ENCODE data around the gene MKRN2. TPM values are rescaled to one million over a fixed set of nuclear protein-coding genes. Genes with fewer than 3 reads are reported as not detected.
A peak's percentile ranks its signal among the peaks of the same experiment; 100 is the strongest.
"Not testable (repeated sequence)": the region's sequence is repeated elsewhere in the genome, so short reads cannot be mapped to it uniquely, and the experiment has no call there.

MKRN2 gene
- total RNA-seq, 2 donors from 2014 or later = 24.6 to 27.5 TPM

DNA sequence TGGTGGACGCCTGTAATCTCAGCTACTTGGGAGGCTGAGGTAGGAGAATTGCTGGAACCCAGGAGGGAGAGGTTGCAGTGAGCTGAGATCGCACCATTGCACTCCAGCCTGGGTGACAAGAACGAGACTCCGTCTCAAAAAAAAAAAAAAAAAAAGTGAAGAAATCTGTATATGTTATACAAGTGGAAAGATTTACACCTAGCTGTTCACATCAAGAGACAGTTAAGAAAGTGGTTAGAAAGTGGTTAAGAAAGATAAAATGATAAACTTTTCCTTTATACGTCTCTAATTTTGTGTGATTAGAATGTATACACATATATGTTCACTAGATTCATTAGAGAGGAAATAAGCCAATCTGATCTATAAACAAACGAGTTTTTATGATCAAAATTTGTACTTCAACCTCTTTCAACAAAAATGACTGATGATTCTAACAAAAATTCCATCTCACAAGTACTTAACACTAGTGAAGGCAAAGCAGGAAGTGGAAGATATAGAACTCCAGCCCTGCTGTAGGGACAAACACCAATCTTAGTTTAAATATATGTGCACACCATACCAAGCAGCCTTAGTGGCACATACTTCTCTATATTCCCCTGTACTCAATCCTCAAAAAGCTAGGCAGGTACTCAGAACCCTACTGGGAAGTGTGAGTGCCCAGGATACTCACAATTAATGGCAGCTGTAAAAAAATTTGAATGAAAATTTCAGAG lies 55.8 kb downstream of the MKRN2 start:
- H3K4me1 Mint-ChIP-seq (ENCODE audit: low read depth in 2 of 2) = peaks cover 25 to 37% of the 10 kb centered on the region in 2 donors
- no peaks in the 10 kb centered on the region for H3K27me3 Mint-ChIP-seq
- peak overlapping the region; percentile 28 to 61 for H3K27ac Mint-ChIP-seq
- no peaks in the 10 kb centered on the region for H3K9me3 Mint-ChIP-seq
- no peak for ATAC-seq
- no peak overlapping the region for H3K4me3 Mint-ChIP-seq
- peaks cover 19% of the 10 kb centered on the region for H3K36me3 Mint-ChIP-seq
- DNase-seq (ENCODE audit: low spot score) = no peak

DNA sequence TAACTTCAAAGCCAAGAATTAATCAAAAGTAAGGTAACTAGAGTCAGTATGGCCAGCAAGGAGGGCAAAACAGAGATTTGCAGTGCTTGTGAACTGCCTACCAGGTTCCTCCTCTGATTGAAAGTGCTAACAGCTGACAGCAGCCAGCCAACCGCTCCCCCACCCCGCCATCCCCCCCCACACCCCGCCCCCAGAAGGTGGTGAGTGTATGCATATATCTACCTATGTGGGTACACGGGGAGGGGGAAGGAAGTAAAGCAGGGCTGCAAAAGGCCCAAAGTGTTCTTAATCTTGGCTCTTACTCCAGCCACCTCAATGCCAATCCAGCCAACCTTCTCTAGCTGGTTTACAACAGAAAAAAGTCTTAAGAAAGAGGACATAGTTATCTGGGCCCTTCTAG lies 56.4 kb downstream of the MKRN2 start:
- ATAC-seq = no peak
- H3K27me3 Mint-ChIP-seq = no peaks in the 10 kb centered on the region

DNA sequence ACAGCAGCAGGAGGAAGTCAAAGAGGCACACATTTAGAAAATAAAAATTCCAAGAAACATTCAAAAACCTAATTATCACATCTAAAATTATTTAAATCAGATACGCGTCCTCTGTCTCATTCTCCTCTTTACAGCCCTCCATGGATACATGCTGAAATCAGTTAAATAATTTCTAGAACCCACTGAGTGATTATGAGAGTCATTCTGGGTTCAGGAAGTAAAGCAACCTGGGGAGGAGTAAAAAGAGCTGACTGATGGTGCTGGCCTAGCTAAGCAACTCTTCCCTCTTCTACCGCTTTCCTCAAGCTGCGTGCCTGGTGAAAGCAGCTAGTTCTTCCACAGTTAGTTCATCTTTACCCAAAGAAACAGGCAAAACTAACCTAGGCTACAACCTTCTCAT lies 58.4 kb downstream of the MKRN2 start:
- H3K36me3 Mint-ChIP-seq = peaks cover 19% of the 10 kb centered on the region
- H3K27me3 Mint-ChIP-seq = no peaks in the 10 kb centered on the region
- H3K27ac Mint-ChIP-seq = peak overlapping the region in 1 of 2 donors; percentile 43
- DNase-seq (ENCODE audit: low spot score) (no peak), ATAC-seq (peak in 1 of 2 donors; percentile 54)
- H3K4me1 Mint-ChIP-seq (ENCODE audit: low read depth in 2 of 2) = peaks cover 24 to 37% of the 10 kb centered on the region in 2 donors
- no peak overlapping the region for H3K4me3 Mint-ChIP-seq
- H3K9me3 Mint-ChIP-seq = no peaks in the 10 kb centered on the region

More for the DNA sequence above, 56.4 kb downstream of the MKRN2 start:
- no peak overlapping the region for H3K4me3 Mint-ChIP-seq
- H3K9me3 Mint-ChIP-seq = no peaks in the 10 kb centered on the region
- peaks cover 25 to 37% of the 10 kb centered on the region in 2 donors for H3K4me1 Mint-ChIP-seq (ENCODE audit: low read depth in 2 of 2)
- DNase-seq (ENCODE audit: low spot score) = no peak
- peaks cover 24% of the 10 kb centered on the region for H3K36me3 Mint-ChIP-seq
- H3K27ac Mint-ChIP-seq = peak overlapping the region; percentile 28 to 80

DNA sequence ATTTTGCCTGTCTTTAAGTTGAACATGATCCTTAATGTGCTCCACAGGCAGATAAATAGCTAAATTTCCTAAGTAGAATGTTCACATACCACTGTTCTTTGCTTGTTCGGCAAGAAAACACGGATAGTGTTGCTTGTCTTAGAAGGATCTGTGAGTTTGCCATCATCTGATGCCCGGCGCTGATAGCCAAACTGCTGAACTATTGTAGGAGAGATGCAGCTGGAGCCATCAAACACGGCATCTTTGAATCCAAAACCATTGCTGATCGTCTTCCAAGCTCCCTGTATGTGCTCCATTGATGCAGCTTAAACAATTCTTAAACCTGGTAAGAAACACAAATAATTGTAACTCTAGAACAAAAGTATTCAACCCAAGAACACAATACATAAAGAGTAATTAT lies 61.5 kb downstream of the MKRN2 start:
- Mint-ChIP-seq H3K4me3 (no peak overlapping the region), H3K4me1 (ENCODE audit: low read depth in 2 of 2) (peaks cover 24 to 45% of the 10 kb centered on the region in 2 donors), H3K27me3 (no peaks in the 10 kb centered on the region), H3K36me3 (peaks cover 19% of the 10 kb centered on the region), H3K27ac (no peak overlapping the region), H3K9me3 (no peaks in the 10 kb centered on the region)
- ATAC-seq (no peak), DNase-seq (ENCODE audit: low spot score) (no peak)

DNA sequence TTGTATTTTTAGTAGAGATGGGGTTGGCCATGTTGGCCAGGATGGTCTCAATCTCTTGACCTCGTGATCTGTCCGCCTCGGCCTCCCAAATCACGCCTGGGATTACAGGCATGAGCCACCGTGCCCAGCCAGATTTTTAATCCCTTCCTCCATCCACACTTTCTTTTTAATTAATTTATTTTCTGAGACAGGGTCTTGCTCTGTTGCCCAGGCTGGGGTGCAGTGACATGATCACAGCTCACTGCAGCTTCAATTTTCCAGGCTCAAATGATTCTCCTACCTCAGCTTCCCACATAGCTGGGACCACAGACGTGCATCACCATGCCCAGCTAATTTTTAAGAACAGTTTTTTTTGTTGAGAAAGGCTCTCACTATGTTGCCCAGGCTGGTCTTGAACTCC lies 63.4 kb downstream of the MKRN2 start:
- Mint-ChIP-seq H3K36me3 (peaks cover 13% of the 10 kb centered on the region), H3K4me1 (ENCODE audit: low read depth in 2 of 2) (peaks cover 29 to 40% of the 10 kb centered on the region in 2 donors), H3K4me3 (no peak overlapping the region), H3K27me3 (no peaks in the 10 kb centered on the region), H3K27ac (no peak overlapping the region), H3K9me3 (no peaks in the 10 kb centered on the region)
- DNase-seq (ENCODE audit: low spot score) = no peak
- no peak for ATAC-seq

DNA sequence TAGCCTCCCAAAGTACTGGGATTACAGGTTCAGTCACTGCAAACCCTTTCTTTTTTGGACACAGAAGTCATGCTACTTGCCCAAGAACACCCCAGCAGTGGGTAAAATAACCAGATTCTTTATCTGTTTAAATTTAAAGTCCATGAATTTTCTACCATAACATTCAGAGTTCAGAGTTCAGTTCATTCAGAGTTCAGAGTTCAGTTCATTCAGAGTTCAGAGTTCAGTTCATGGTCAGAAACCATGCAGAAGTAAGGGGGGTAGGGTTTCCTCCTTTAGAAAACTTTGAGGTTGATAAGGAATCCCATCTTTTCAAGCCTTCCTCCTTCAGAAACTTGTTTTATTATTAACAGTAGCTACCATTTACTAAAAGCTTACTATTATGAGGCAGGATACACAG lies 63.8 kb downstream of the MKRN2 start:
- Mint-ChIP-seq H3K4me1 (ENCODE audit: low read depth in 2 of 2) (peaks cover 33 to 43% of the 10 kb centered on the region in 2 donors), H3K27me3 (no peaks in the 10 kb centered on the region), H3K9me3 (no peaks in the 10 kb centered on the region), H3K36me3 (peaks cover 13% of the 10 kb centered on the region), H3K27ac (no peak overlapping the region), H3K4me3 (no peak overlapping the region)
- no peak for ATAC-seq
- no peak for DNase-seq (ENCODE audit: low spot score)

DNA sequence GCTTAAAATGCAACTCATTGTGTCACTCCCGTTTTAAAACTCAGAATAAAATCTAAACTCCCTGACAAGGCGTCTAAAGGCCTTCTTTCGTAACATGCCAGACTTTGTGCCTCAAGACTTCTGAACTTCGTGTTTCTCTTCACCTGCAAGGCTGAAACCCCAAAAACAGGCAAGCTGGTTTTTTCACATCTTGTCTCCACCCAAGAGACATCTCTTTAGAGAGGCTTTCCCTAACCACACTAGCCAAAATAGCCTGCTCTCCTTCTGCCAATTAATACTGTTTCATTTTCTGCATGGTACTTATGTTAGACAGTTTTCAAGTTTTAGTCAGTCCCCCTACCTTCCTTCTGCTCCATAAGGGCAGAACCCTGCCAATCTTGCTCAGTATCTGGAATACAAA lies 65.4 kb downstream of the MKRN2 start:
- Mint-ChIP-seq H3K27ac (peak overlapping the region in 1 of 2 donors; percentile 38), H3K4me3 (no peak overlapping the region), H3K36me3 (peaks cover 6% of the 10 kb centered on the region), H3K27me3 (no peaks in the 10 kb centered on the region), H3K4me1 (ENCODE audit: low read depth in 2 of 2) (peaks cover 30 to 42% of the 10 kb centered on the region in 2 donors), H3K9me3 (no peaks in the 10 kb centered on the region)
- ATAC-seq (no peak), DNase-seq (ENCODE audit: low spot score) (no peak)

DNA sequence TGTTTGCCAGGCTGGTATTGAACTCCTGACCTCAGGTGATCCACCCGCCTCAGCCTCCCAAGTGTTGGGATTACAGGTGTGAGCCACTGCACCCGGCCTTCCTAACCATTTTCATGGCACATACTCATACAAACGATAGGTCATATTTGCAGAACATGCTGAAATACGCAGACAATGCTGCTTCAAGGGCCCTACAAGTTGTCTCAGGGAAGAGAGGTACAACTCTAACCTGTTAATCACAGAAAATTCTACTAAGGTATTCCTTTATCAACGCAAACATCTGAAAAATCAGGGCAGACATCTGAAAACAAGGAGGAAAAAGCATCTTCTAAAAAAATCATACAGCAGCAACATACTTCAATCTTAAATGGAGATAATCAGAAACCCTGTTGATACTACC lies 67.2 kb downstream of the MKRN2 start:
- Mint-ChIP-seq H3K27ac (peak overlapping the region in 1 of 2 donors; percentile 47), H3K4me1 (ENCODE audit: low read depth in 2 of 2) (peaks cover 27 to 46% of the 10 kb centered on the region in 2 donors), H3K4me3 (no peak overlapping the region)

DNA sequence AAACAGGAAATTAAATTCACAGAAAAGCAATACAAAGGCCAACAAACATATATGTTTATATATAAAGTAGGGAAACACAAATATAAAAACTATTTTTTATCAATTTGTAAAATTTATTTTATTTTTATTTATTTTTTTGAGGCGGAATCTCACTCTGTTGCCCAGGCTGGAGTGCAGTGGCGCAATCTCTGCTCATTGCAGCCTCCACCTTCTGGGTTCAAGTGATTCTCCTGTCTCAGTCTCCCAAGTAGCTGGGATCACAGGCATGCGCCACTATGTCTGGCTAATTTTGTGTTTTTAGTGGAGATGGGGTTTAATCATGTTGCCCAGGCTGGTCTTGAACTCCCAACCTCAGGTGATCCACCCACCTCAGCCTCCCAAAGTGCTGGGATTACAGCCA lies 68.1 kb downstream of the MKRN2 start:
- Mint-ChIP-seq H3K4me3 (peak overlapping the region; percentile 56), H3K27ac (peak overlapping the region in 1 of 2 donors; percentile 80), H3K4me1 (ENCODE audit: low read depth in 2 of 2) (peaks cover 30 to 52% of the 10 kb centered on the region in 2 donors)
- H3K9me3 Mint-ChIP-seq; DNase-seq (ENCODE audit: low spot score); H3K36me3 Mint-ChIP-seq; ATAC-seq; H3K27me3 Mint-ChIP-seq: not testable (repeated sequence)

More for the DNA sequence above, 67.2 kb downstream of the MKRN2 start:
- no peaks in the 10 kb centered on the region for H3K36me3 Mint-ChIP-seq
- no peaks in the 10 kb centered on the region for H3K9me3 Mint-ChIP-seq
- ATAC-seq (no peak), DNase-seq (ENCODE audit: low spot score) (no peak)
- no peaks in the 10 kb centered on the region for H3K27me3 Mint-ChIP-seq

DNA sequence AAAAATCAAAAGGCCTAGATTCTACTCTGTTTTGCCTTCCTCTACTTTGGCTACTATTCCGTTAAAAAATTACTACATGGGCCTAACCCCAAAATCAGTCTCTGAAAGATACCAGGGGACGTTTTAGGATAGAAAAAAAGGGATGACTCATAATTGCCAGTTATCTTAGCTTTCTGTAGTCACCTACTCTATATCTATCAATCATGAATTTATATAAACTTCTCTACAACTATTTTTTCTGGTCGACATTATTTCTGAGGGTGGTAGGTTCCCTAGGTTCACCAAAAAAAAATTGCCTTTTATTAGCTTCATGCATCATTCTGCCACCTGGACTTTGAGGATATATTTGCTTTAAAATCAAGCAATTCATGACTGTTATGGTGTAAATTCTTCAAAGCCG lies 70.5 kb downstream of the MKRN2 start:
- no peak for ATAC-seq
- no peak for DNase-seq (ENCODE audit: low spot score)
- no peaks in the 10 kb centered on the region for H3K27me3 Mint-ChIP-seq
- H3K9me3 Mint-ChIP-seq = no peaks in the 10 kb centered on the region
- H3K4me3 Mint-ChIP-seq = no peak overlapping the region
- no peaks in the 10 kb centered on the region for H3K36me3 Mint-ChIP-seq
- H3K27ac Mint-ChIP-seq = peak overlapping the region in 1 of 2 donors; percentile 56
- peaks cover 30 to 41% of the 10 kb centered on the region in 2 donors for H3K4me1 Mint-ChIP-seq (ENCODE audit: low read depth in 2 of 2)

DNA sequence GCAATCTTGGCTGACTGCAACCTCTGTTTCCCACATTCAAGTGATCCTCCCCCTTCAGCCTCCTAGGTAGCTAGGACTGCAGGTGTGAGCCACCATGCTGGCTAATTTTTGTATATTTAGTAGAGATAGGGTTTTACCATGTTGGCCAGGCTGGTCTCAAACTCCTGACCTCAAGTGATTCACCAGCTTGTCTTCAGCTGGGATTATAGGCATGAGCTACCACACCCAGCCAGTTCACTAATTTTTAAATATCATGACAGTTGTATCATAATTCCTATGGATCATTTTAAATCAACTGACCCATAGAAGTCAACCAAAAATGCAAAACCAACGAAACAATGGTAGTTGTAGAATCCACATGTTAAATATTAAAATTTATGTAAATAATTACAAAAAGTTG lies 71.9 kb downstream of the MKRN2 start:
- Mint-ChIP-seq H3K9me3 (no peaks in the 10 kb centered on the region), H3K27ac (no peak overlapping the region), H3K4me1 (ENCODE audit: low read depth in 2 of 2) (peaks cover 28 to 42% of the 10 kb centered on the region in 2 donors), H3K36me3 (no peaks in the 10 kb centered on the region), H3K27me3 (no peaks in the 10 kb centered on the region), H3K4me3 (no peak overlapping the region)
- DNase-seq (ENCODE audit: low spot score) (no peak), ATAC-seq (no peak)

DNA sequence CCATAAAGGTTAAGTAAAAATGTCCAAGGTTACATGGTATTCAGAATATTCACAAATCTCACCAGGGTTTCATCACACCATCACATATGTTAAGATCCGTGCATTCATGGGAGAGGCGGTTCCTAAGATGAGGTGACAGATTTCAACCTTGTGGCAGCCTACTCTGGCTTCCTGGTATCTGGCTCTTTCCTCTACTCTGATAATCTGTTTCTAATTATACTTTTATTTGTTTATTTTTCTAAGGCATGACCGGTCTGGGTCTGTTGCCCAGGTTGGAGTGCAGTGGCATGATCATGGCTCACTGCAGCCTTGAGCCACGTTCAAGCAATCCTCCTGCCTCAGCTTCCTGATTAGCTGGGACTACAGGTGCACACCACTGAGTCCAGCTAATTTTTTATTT lies 72.7 kb downstream of the MKRN2 start:
- H3K27ac Mint-ChIP-seq = no peak overlapping the region
- no peak overlapping the region for H3K4me3 Mint-ChIP-seq
- no peaks in the 10 kb centered on the region for H3K9me3 Mint-ChIP-seq
- no peaks in the 10 kb centered on the region for H3K36me3 Mint-ChIP-seq
- no peak for ATAC-seq
- no peak for DNase-seq (ENCODE audit: low spot score)
- no peaks in the 10 kb centered on the region for H3K27me3 Mint-ChIP-seq
- peaks cover 23 to 35% of the 10 kb centered on the region in 2 donors for H3K4me1 Mint-ChIP-seq (ENCODE audit: low read depth in 2 of 2)

DNA sequence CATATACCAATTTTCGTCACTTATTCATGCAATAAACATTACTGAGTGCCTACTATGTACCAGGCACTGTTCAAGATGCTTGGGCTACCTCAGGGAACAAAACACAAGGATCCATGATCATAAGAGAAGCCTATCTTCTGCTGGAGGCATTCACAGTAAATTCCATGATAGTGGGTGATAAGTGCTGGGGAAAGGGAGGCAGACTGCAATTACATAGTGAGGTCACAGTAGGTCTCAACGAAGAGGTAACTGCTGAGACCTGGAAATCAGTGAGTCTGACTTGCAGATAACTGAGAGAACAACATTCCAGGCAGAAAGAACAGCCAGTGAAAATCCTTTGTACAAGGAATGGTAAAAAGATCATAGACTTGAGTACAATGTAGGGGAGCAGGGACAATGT lies 73.4 kb downstream of the MKRN2 start:
- no peak for DNase-seq (ENCODE audit: low spot score)
- no peaks in the 10 kb centered on the region for H3K36me3 Mint-ChIP-seq
- H3K27ac Mint-ChIP-seq = peak overlapping the region in 1 of 2 donors; percentile 19
- no peak for ATAC-seq
- H3K4me1 Mint-ChIP-seq (ENCODE audit: low read depth in 2 of 2) = peaks cover 20 to 33% of the 10 kb centered on the region in 2 donors
- no peaks in the 10 kb centered on the region for H3K27me3 Mint-ChIP-seq
- no peak overlapping the region for H3K4me3 Mint-ChIP-seq
- no peaks in the 10 kb centered on the region for H3K9me3 Mint-ChIP-seq

DNA sequence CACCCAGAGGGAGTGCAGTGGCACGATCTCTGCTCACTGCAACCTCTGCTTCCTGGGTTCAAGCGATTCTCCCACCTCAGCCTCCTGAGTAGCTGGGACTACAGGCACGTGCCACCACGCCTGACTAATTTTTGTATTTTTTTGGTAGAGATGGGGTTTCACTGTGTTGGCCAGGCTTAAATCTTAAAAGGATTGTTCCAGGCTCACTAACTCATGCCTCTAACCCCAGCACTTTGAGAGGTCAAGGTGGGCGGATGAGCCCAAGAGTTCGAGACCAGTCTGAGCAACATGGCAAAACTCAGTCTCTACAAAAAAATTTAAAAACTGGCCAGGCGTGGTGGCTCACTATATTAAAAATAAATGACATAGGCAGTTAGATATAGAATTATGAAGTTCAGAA lies 74.0 kb downstream of the MKRN2 start:
- not testable (repeated sequence) for H3K36me3 Mint-ChIP-seq; H3K27ac Mint-ChIP-seq; H3K4me3 Mint-ChIP-seq; H3K9me3 Mint-ChIP-seq; ATAC-seq; DNase-seq (ENCODE audit: low spot score); H3K27me3 Mint-ChIP-seq
- H3K4me1 Mint-ChIP-seq (ENCODE audit: low read depth in 2 of 2) = peaks cover 15 to 28% of the 10 kb centered on the region in 2 donors

DNA sequence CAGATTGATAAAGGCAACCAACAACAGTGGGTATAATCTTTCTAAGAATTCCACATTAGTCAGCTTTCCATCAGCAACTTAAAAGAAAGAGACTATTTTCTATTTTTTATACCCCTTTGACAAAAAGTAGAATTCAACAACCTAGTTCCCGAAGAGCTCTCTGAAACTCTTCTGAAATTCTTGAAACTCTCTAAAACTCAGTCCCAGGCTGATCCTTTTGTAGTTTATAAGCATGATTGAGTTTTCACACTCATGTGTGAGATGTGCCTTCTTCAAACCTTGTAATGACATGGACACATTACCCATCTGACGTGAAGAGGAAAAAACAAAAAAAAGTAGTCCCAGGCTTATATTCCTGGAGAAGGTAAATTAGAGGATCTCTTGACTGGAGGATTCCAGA lies 75.6 kb downstream of the MKRN2 start:
- Mint-ChIP-seq H3K4me1 (ENCODE audit: low read depth in 2 of 2) (peaks cover 15 to 22% of the 10 kb centered on the region in 2 donors), H3K4me3 (no peak overlapping the region), H3K27me3 (no peaks in the 10 kb centered on the region), H3K36me3 (no peaks in the 10 kb centered on the region), H3K27ac (no peak overlapping the region), H3K9me3 (no peaks in the 10 kb centered on the region)
- DNase-seq (ENCODE audit: low spot score) (no peak), ATAC-seq (no peak)
